ENCODE results near the gene TIAM1. TPM values are rescaled to one million over a fixed set of nuclear protein-coding genes. Genes with fewer than 3 reads are reported as not detected.

Gene TIAM1
- total and polyA plus RNA-seq, 11 donors, result 0.31 to 9.4 (median 1.1) TPM

DNA sequence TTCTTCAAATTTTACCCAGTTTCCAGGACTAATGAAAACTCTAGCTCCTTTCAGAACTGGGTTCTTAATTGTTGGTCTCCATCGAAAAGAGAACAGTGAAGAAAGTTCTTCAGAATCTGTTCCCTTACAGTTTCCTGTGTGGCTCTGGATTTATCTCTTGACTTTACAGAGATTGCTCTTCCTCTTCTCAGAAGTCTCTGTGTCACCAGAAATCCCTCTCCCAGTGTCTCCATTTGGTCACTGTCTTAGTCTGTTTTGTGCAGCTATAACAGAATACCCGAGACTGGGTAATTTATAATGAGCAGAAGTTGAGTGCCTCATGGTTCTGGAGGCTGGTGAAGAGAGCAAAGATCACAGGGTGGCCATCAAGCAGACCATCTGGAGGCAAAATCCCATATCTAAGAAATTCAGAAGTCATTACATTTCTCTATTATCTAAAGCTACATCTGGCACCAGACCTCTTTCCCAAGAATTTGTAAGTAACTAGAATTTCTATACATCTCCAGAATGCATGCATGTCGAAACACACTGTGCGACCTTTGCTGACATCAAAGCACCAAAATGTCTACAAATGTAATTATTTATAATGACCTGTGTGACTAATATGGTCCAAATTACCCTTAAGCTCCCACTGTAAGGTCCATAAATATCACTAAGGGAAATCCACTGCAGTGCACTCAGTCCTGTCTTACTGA lies 240.3 kb downstream of the TIAM1 start:
- Histone ChIP-seq H3K4me1 (peaks cover 0 to 38% (median 0%) of the 10 kb centered on the region in 12 donors), H3K9me3 (no peaks in the 10 kb centered on the region), H3K36me3 (no peaks in the 10 kb centered on the region), H3K27ac (peak overlapping the region in 1 of 12 donors; percentile 46), H3K4me3 (no peak overlapping the region), H3K27me3 (peaks cover 0 to 10% (median 0%) of the 10 kb centered on the region in 9 donors)
- TF ChIP-seq, protein P1, sequence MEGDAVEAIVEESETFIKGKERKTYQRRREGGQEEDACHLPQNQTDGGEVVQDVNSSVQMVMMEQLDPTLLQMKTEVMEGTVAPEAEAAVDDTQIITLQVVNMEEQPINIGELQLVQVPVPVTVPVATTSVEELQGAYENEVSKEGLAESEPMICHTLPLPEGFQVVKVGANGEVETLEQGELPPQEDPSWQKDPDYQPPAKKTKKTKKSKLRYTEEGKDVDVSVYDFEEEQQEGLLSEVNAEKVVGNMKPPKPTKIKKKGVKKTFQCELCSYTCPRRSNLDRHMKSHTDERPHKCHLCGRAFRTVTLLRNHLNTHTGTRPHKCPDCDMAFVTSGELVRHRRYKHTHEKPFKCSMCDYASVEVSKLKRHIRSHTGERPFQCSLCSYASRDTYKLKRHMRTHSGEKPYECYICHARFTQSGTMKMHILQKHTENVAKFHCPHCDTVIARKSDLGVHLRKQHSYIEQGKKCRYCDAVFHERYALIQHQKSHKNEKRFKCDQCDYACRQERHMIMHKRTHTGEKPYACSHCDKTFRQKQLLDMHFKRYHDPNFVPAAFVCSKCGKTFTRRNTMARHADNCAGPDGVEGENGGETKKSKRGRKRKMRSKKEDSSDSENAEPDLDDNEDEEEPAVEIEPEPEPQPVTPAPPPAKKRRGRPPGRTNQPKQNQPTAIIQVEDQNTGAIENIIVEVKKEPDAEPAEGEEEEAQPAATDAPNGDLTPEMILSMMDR (IDR thresholded peaks at IDR 0.05), result no peak
- TF ChIP-seq POLR2A (IDR thresholded peaks at IDR 0.05), result no peak
- ATAC-seq (no peak), DNase-seq (no peak)
- intact Hi-C loops (cut with DNase I), result loop anchor here in 4 of 10 donors (5.0 to 10.0 kb wide), 3 partner anchors 479 to 499 kb away; no protein-coding TSS in a partner anchor
- WGBS, 4 donors, result 87 to 92% (median 90%) methylated on average over 4 of the region's 4 CpGs

DNA sequence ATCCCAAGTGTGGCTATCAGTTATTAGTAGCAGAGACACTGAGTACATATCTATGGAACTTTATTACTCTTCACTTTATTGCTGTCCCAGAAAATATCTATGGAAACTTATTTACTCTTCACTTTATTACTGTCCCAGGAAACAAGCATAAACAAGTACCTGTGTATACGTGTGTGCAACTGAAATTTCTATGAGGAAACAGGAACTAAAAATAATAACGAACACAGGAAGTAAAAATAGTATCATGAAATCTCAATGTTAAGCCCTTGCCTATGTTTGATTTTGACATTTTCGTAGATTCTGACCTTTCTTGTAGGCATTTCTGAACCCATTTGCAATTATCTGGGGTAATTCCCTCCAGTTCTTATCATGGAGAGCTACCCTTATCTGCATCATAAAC lies 240.9 kb downstream of the TIAM1 start:
- no peaks in the 10 kb centered on the region for H3K9me3 ChIP-seq
- peak overlapping the region in 1 of 12 donors; percentile 46 for H3K27ac ChIP-seq
- peaks cover 0 to 11% (median 0%) of the 10 kb centered on the region in 9 donors for H3K27me3 ChIP-seq
- TF ChIP-seq, protein P1 (IDR thresholded peaks at IDR 0.05), result no peak
- no peak for TF ChIP-seq POLR2A (IDR thresholded peaks at IDR 0.05)
- H3K4me3 ChIP-seq, result no peak overlapping the region
- ATAC-seq, result no peak
- peaks cover 0 to 38% (median 0%) of the 10 kb centered on the region in 12 donors for H3K4me1 ChIP-seq
- no peak for DNase-seq
- intact Hi-C loops (cut with DNase I), result loop anchor here in 4 of 10 donors (5.0 to 10.0 kb wide), 3 partner anchors 479 to 499 kb away; no protein-coding TSS in a partner anchor
- H3K36me3 ChIP-seq, result no peaks in the 10 kb centered on the region
- 41 to 55% (median 47%) methylated on average over 3 of the region's 3 CpGs for WGBS, 4 donors

DNA sequence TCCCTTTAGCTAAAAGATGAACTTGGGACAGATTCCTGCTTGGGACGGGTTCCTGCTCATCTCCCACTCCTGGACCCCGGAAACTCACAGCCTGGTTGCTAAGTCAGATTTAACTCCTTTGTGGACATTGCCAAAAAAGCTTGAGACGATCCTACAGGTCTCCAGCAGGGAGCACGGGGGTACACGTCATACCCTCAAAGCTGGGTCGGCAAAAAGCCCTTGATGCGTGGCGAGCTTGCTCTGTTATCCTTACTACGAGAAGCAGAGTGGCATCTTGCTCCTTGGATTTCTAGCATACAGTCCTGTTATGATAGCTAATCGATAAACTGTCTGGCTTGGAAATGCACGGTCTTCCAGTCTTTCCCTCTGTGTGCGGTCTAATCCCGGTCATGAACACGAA lies 244.9 kb downstream of the TIAM1 start:
- peaks cover 0 to 21% (median 0%) of the 10 kb centered on the region in 12 donors for H3K4me1 ChIP-seq
- no peak overlapping the region for H3K27ac ChIP-seq
- WGBS, 4 donors, result 73 to 76% (median 74%) methylated on average over 14 of the region's 14 CpGs
- DNase-seq (no peak), ATAC-seq (no peak)
- TF ChIP-seq, protein P1 (IDR thresholded peaks at IDR 0.05), result no peak
- no peak for TF ChIP-seq POLR2A (IDR thresholded peaks at IDR 0.05)
- intact Hi-C loops (cut with DNase I), result loop anchor here in 8 of 10 donors (2.0 to 10.0 kb wide), 5 partner anchors 82 to 506 kb away; no protein-coding TSS in a partner anchor
- no peak overlapping the region for H3K4me3 ChIP-seq
- H3K36me3 ChIP-seq, result no peaks in the 10 kb centered on the region
- H3K27me3 ChIP-seq, result peaks cover 0 to 14% (median 0%) of the 10 kb centered on the region in 9 donors
- no peaks in the 10 kb centered on the region for H3K9me3 ChIP-seq

DNA sequence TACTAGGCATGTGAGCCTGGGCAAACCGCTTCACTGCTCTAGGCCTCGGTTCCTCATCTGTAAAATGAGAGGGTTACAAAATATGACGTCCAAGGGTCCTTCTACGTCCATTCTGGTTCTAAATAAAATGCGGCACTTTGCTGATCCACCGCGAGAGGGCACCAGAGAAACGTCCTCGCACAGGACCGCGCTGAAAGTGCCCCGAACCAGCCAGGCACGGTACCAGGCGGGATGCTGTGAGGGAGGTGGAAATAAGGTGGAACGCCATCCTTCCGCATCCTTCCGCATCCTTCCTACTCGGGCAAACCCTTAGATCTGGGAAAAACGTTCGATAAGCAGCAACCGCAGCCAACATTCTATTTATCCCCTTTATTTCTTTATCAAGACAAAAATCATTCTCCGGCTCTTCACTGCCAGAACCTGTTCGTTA lies 245.5 kb downstream of the TIAM1 start:
- Histone ChIP-seq H3K4me3 (no peak overlapping the region), H3K27ac (no peak overlapping the region), H3K27me3 (peaks cover 0 to 14% (median 0%) of the 10 kb centered on the region in 9 donors), H3K36me3 (no peaks in the 10 kb centered on the region), H3K9me3 (no peaks in the 10 kb centered on the region), H3K4me1 (peaks cover 0 to 15% (median 0%) of the 10 kb centered on the region in 12 donors)
- TF ChIP-seq POLR2A (IDR thresholded peaks at IDR 0.05), result no peak
- TF ChIP-seq, protein P1 (IDR thresholded peaks at IDR 0.05), result peak; percentile 72 to 90 (median 84)
- peak; percentile 32 to 74 (median 72) for ATAC-seq
- 10 to 12% (median 12%) methylated on average over 23 of the region's 23 CpGs for WGBS, 4 donors
- intact Hi-C loops (cut with DNase I), result loop anchor here (1.0 to 10.0 kb wide), 7 partner anchors 82 to 507 kb away; no protein-coding TSS in a partner anchor
- DNase-seq, result peak; percentile 48 to 79 (median 62)

Measured in heart left ventricle (tissue), 16 donors.